Nephron progenitor cell (in vitro differentiated cells): Measurements from ENCODE around the gene ELMO3.

Experiments
- DNase-seq: peaks from one replicate; pipeline ENCODE4 v3.0.0; 2021
- H3K27ac Mint-ChIP-seq: 2 replicates; pipeline ENCODE4 v1.8.0; 2021; ENCODE audit warnings: mild to moderate bottlenecking, moderate library complexity, mixed read lengths
- H3K27me3 Mint-ChIP-seq: 2 replicates; pipeline ENCODE4 v1.8.0; 2021; ENCODE audit warnings: mild to moderate bottlenecking, low read depth, mixed read lengths; ENCODE audit not compliant: poor library complexity
- H3K36me3 Mint-ChIP-seq: 2 replicates; pipeline ENCODE4 v1.8.0; 2021; ENCODE audit warnings: low read depth, mixed read lengths
- H3K4me1 Mint-ChIP-seq: 2 replicates; pipeline ENCODE4 v1.8.0; 2021; ENCODE audit warnings: mixed read lengths
- H3K4me3 Mint-ChIP-seq: 2 replicates; pipeline ENCODE4 v1.8.0; 2021; ENCODE audit warnings: mild to moderate bottlenecking, moderate library complexity, mixed read lengths
- H3K9me3 Mint-ChIP-seq: 2 replicates; pipeline ENCODE4 v1.8.0; 2021; ENCODE audit warnings: mild to moderate bottlenecking, moderate library complexity, mixed read lengths
- TF ChIP-seq, protein P1 (sequence below): fragments of 200-600 bp; sonication (generic); IDR thresholded peaks from 2 replicates; pipeline ENCODE4 v1.5.0; 2021; ENCODE audit warnings: antibody characterized with exemption

ELMO3 gene

DNA sequence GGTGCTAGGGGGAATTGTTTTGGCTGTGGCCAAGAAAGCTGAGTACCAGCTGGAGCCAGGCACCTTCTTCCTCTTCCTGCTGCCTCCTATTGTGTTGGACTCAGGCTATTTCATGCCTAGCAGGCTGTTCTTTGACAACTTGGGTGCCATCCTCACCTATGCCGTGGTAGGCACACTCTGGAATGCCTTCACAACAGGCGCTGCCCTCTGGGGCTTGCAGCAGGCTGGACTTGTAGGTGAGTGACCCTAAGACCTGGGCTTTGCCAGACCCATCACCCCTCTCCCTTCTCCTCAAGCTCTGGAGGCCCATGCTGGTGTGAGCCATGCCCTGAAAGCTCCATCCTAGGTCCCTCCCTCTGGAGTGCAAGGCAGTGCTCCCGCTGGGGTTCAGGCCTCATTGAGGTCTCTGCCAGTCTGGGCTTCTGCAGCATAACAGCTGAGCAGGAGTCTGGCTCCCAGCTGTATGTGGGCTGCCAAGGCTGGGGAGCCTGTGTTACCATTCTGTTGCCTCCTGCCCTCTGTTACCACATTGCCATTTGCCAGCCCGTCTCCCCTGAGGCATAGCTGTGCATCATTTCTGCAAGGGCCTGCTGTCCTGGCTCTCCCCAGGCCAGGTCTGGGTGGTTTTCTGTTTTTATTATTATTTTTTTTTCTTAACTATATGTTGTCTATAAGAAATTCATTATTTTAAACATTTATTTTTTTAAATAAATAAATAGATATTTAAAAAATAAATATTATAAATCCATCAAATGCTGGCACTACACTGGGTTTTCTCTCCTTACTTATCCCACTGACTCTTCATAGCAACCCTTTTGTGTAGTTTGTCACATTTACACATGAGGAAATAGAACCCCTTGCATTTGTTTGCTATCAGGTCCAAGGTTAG, 53.9 kb downstream of the ELMO3 start:
- TF ChIP-seq, protein P1, sequence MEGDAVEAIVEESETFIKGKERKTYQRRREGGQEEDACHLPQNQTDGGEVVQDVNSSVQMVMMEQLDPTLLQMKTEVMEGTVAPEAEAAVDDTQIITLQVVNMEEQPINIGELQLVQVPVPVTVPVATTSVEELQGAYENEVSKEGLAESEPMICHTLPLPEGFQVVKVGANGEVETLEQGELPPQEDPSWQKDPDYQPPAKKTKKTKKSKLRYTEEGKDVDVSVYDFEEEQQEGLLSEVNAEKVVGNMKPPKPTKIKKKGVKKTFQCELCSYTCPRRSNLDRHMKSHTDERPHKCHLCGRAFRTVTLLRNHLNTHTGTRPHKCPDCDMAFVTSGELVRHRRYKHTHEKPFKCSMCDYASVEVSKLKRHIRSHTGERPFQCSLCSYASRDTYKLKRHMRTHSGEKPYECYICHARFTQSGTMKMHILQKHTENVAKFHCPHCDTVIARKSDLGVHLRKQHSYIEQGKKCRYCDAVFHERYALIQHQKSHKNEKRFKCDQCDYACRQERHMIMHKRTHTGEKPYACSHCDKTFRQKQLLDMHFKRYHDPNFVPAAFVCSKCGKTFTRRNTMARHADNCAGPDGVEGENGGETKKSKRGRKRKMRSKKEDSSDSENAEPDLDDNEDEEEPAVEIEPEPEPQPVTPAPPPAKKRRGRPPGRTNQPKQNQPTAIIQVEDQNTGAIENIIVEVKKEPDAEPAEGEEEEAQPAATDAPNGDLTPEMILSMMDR: no peak
- no peak for DNase-seq
- H3K36me3 Mint-ChIP-seq: no peaks in the 10 kb centered on the region
- no peak overlapping the region for H3K27ac Mint-ChIP-seq
- H3K4me1 Mint-ChIP-seq: peaks cover 23% of the 10 kb centered on the region
- no peaks in the 10 kb centered on the region for H3K9me3 Mint-ChIP-seq
- no peak overlapping the region for H3K4me3 Mint-ChIP-seq
- peaks cover 58% of the 10 kb centered on the region for H3K27me3 Mint-ChIP-seq
